Measurements from ENCODE around the gene WDFY2.
"Not testable (repeated sequence)": the region's sequence is repeated elsewhere in the genome, so short reads cannot be mapped to it uniquely, and the experiment has no call there.

Gene WDFY2

GRCh38 chr13:51583875-51584730 lies at the start of gene WDFY2:
WDFY2 (plus strand) TSS chr13:51584462; CDS start chr13:51584688, 226 bp downstream.
- peak; percentile 99 to 100 for DNase-seq

GRCh38 chr13:51538591-51539179 lies 45.6 kb upstream of the WDFY2 start:
- no peak for DNase-seq

- no peak for DNase-seq
Measured at GRCh38 chr13:51539887-51540286, 44.4 kb upstream of the WDFY2 start.

- no peak for DNase-seq
Measured at GRCh38 chr13:51541037-51541436, 43.2 kb upstream of the WDFY2 start.

- DNase-seq = no peak
Measured at GRCh38 chr13:51541809-51542258, 42.4 kb upstream of the WDFY2 start.

- DNase-seq = no peak
Measured at GRCh38 chr13:51542346-51543242, 41.7 kb upstream of the WDFY2 start.

- DNase-seq = not testable (repeated sequence)
Measured at GRCh38 chr13:51545446-51545845, 38.8 kb upstream of the WDFY2 start.

GRCh38 chr13:51547425-51548176 lies 36.7 kb upstream of the WDFY2 start:
- no peak for DNase-seq

GRCh38 chr13:51549050-51549449 lies 35.2 kb upstream of the WDFY2 start:
- DNase-seq = peak in 1 of 2 donors; percentile 32

- no peak for DNase-seq
Measured at GRCh38 chr13:51549593-51549992, 34.7 kb upstream of the WDFY2 start.

GRCh38 chr13:51550151-51550550 lies 34.1 kb upstream of the WDFY2 start:
- DNase-seq = no peak

GRCh38 chr13:51551416-51551815 lies 32.8 kb upstream of the WDFY2 start:
- DNase-seq = no peak

- no peak for DNase-seq
Measured at GRCh38 chr13:51552027-51552426, 32.2 kb upstream of the WDFY2 start.

- DNase-seq = no peak
Measured at GRCh38 chr13:51553531-51553930, 30.7 kb upstream of the WDFY2 start.

- DNase-seq = no peak
Measured at GRCh38 chr13:51556740-51557139, 27.5 kb upstream of the WDFY2 start.

- no peak for DNase-seq
Measured at GRCh38 chr13:51557438-51557837, 26.8 kb upstream of the WDFY2 start.

GRCh38 chr13:51557875-51558612 lies 26.2 kb upstream of the WDFY2 start:
- DNase-seq = no peak

- no peak for DNase-seq
Measured at GRCh38 chr13:51559946-51560735, 24.1 kb upstream of the WDFY2 start.

- DNase-seq = peak; percentile 38 to 41
Measured at GRCh38 chr13:51562011-51562671, 22.1 kb upstream of the WDFY2 start.

- DNase-seq = no peak
Measured at GRCh38 chr13:51564252-51564651, 20.0 kb upstream of the WDFY2 start.
